PFSK-1 (cell line): ENCODE results near the gene MARCHF2.

Experiments used
- POLR2AphosphoS5 ChIP-seq: IDR thresholded peaks from 2 replicates; pipeline ENCODE4 v1.6.1; 2012; ENCODE audit warnings: low read depth, mild to moderate bottlenecking, control low read depth, low read length, moderate library complexity
- SIN3A ChIP-seq: IDR thresholded peaks from 2 replicates; pipeline ENCODE4 v1.6.1; 2012; ENCODE audit warnings: mild to moderate bottlenecking, low read length, moderate library complexity, borderline replicate concordance; ENCODE audit not compliant: insufficient read depth
- TAF1 ChIP-seq: IDR thresholded peaks from 2 replicates; pipeline ENCODE4 v1.6.1; 2012; ENCODE audit warnings: low read length, control low read depth, borderline replicate concordance; ENCODE audit not compliant: insufficient read depth
- TF ChIP-seq, protein P1 (sequence below), 2 experiments: IDR thresholded peaks; 2 replicates each; pipeline versions ENCODE4 v1.6.1 to v1.8.0; 2011 to 2012; ENCODE audit warnings: low read depth in 2 of 2, low read length in 2 of 2, control low read depth in 1 of 2, inconsistent platforms in 1 of 2, mild to moderate bottlenecking in 1 of 2, moderate library complexity in 1 of 2; ENCODE audit not compliant: insufficient read depth in 1 of 2

DNA sequence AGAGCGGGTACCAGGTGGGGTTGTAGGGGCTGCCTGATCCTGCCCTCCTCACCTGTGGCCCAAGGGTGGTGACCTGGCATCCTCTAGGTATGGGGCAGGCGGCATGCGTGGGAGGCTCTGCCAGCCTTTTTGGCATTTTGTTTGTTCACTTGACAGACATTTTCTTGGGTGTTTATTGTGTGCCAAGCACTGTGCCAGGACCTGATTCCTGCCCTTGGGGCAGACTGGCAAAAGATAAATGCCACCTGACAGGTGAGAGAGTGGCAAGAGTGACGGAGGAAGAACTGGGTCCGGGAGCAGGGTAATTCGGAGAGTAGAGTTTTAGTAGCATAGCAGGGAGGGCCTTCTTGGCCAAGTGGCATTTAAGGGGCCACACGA is 16.9 kb upstream of the MARCHF2 start:
- TF ChIP-seq TAF1 (no peak), POLR2AphosphoS5 (no peak), SIN3A (no peak)
- TF ChIP-seq, protein P1, sequence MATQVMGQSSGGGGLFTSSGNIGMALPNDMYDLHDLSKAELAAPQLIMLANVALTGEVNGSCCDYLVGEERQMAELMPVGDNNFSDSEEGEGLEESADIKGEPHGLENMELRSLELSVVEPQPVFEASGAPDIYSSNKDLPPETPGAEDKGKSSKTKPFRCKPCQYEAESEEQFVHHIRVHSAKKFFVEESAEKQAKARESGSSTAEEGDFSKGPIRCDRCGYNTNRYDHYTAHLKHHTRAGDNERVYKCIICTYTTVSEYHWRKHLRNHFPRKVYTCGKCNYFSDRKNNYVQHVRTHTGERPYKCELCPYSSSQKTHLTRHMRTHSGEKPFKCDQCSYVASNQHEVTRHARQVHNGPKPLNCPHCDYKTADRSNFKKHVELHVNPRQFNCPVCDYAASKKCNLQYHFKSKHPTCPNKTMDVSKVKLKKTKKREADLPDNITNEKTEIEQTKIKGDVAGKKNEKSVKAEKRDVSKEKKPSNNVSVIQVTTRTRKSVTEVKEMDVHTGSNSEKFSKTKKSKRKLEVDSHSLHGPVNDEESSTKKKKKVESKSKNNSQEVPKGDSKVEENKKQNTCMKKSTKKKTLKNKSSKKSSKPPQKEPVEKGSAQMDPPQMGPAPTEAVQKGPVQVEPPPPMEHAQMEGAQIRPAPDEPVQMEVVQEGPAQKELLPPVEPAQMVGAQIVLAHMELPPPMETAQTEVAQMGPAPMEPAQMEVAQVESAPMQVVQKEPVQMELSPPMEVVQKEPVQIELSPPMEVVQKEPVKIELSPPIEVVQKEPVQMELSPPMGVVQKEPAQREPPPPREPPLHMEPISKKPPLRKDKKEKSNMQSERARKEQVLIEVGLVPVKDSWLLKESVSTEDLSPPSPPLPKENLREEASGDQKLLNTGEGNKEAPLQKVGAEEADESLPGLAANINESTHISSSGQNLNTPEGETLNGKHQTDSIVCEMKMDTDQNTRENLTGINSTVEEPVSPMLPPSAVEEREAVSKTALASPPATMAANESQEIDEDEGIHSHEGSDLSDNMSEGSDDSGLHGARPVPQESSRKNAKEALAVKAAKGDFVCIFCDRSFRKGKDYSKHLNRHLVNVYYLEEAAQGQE (IDR thresholded peaks at IDR 0.05; ENCODE audit: insufficient read depth in 1 of 2, low read depth in 2 of 2, low read length in 2 of 2), result no peak
